Measurements from ENCODE around the gene NHLRC4. TPM values are rescaled to one million over a fixed set of nuclear protein-coding genes. Genes with fewer than 3 reads are reported as not detected.

NHLRC4 gene
- total and polyA plus RNA-seq, 2 of the 4 experiments (the other 2 are of a cell fraction) = 0.72 to 0.84 TPM

GRCh38 chr16:589658-590187, 22.9 kb downstream of the NHLRC4 start, which contains the start of gene RAB40C:
RAB40C (plus strand) TSS chr16:590066; CDS start chr16:590292, 226 bp downstream.
- peak within 1 kb of the TSS; percentile 92 for H3K27ac ChIP-seq (ENCODE audit: insufficient read depth, low read length)
- CTCF ChIA-PET = interaction anchor here (0.8 kb wide), 1 partner anchor 11 kb away, joined by 3 read pairs; no protein-coding TSS in a partner anchor
- H3K4me3 ChIP-seq (ENCODE audit: insufficient read depth, low read depth, low read length) = peak within 1 kb of the TSS; percentile 98
- peak within 1 kb of the TSS; percentile 67 for H2AK5ac ChIP-seq (ENCODE audit: low read depth, low read length)
- H3K4me1 ChIP-seq (ENCODE audit: control insufficient read depth, insufficient read depth, low read length) = peaks cover 18% of the 10 kb centered on the region
- H3K4ac ChIP-seq (ENCODE audit: low read depth, low read length) = peak within 1 kb of the TSS; percentile 99
- in situ Hi-C loops (cut with MboI; ENCODE audit: low sequenced_read_pairs) (no loop called here), dilution Hi-C loops (cut with HindIII; ENCODE audit: low sequenced_read_pairs, unreplicated experiment) (no loop called here), intact Hi-C loops (cut with micrococcal nuclease) (loop anchor here (2.0 kb wide), 2 partner anchors 47 to 193 kb away; partner anchors contain the start of genes METTL26 and NME4)
- peak within 1 kb of the TSS; percentile 99 for H3K18ac ChIP-seq (ENCODE audit: low read depth, low read length)
- H3K36me3 ChIP-seq (ENCODE audit: control insufficient read depth, insufficient read depth, low read length) = 0 out of 2 replicates have a peak, but pooled peaks cover 2% of the 10 kb centered on the region
- POLR2A ChIA-PET (ENCODE audit: unreplicated experiment) = no interaction called here
- peaks cover 17% of the 10 kb centered on the region; the same call in 1 of the 2 replicates for H3K9me1 ChIP-seq (ENCODE audit: insufficient read depth, low read length)
- H3K27me3 ChIP-seq (ENCODE audit: control insufficient read depth, insufficient read depth, low read length) = no peaks in the 10 kb centered on the region
- peak within 1 kb of the TSS; percentile 84 for H3K9ac ChIP-seq (ENCODE audit: low read depth, low read length)
- no peaks in the 10 kb centered on the region for H3K9me3 ChIP-seq (ENCODE audit: control insufficient read depth, insufficient read depth, low read length)
- H2AFZ ChIP-seq (replicated peaks; ENCODE audit: low read length, poor library complexity) = peak within 1 kb of the TSS; percentile 100
- peak within 1 kb of the TSS; percentile 94; the same call in 1 of the 2 replicates for H2BK20ac ChIP-seq (ENCODE audit: low read depth, low read length)
- peak; percentile 87 for ATAC-seq (ENCODE audit: low read depth)
- peak within 1 kb of the TSS; percentile 100 for H3K23ac ChIP-seq (ENCODE audit: low read depth, low read length)
- peak within 1 kb of the TSS; percentile 89 for H3K56ac ChIP-seq (ENCODE audit: extremely low read depth, insufficient read depth, low read length)
- peak within 1 kb of the TSS; percentile 95 for H3K4me2 ChIP-seq (ENCODE audit: low read depth, low read length)
- peak within 1 kb of the TSS; percentile 94; the same call in 2 of the 3 replicates for H2BK15ac ChIP-seq (ENCODE audit: low read depth, low read length)
- peak within 1 kb of the TSS; percentile 37 to 100; a peak in 3 of 4 replicates for H4K8ac ChIP-seq (ENCODE audit: low read depth in 2 of 2, low read length in 2 of 2)
- peak; percentile 97 for DNase-seq
- peak within 1 kb of the TSS; percentile 97 for H4K91ac ChIP-seq (ENCODE audit: insufficient read depth, low read depth, low read length)
- BruUV-seq (replicated peaks) = no TSS peak
- H4K5ac ChIP-seq (ENCODE audit: low read depth, low read length) = peak within 1 kb of the TSS; percentile 97
- peaks cover 48% of the 10 kb centered on the region for H4K20me1 ChIP-seq (ENCODE audit: insufficient read depth, low read length)
- H3K79me1 ChIP-seq (ENCODE audit: low read depth in 1 of 2, low read length in 2 of 2) = peaks cover 25 to 71% of the 10 kb centered on the region in 2 experiments; a peak in 3 of 4 replicates
- H3K14ac ChIP-seq (replicated peaks; ENCODE audit: low read depth, low read length) = peak within 1 kb of the TSS; percentile 99
- H2AK9ac ChIP-seq (replicated peaks; ENCODE audit: low read depth, low read length, poor library complexity) = peak within 1 kb of the TSS; percentile 100
- peak within 1 kb of the TSS; percentile 99 for H2BK120ac ChIP-seq (ENCODE audit: low read depth, low read length)
- peak within 1 kb of the TSS; percentile 95 for H2BK5ac ChIP-seq (ENCODE audit: low read depth, low read length, poor library complexity, severe bottlenecking)
- WGBS, 2 experiments (ENCODE audit: extremely low coverage in 2 of 2, insufficient read length in 1 of 2) = 0% methylated on average over 42 of the region's 67 CpGs; no CpG with 5 or more reads in 1 of the 2 experiments
- TF ChIP-seq FOS (IDR thresholded peaks at IDR 0.05; ENCODE audit: low read depth, low read length) = peak; percentile 72; the same call in 1 of the 2 replicates
- no peak for TF ChIP-seq RAD21 (IDR thresholded peaks at IDR 0.05; ENCODE audit: low read length)
- peak; percentile 88 for TF ChIP-seq MAZ (IDR thresholded peaks at IDR 0.05; ENCODE audit: borderline replicate concordance, low read depth, low read length)
- TF ChIP-seq CTCF (conservative IDR thresholded peaks at IDR 0.05; ENCODE audit: low read depth, low read length) = peak; percentile 29
- TF ChIP-seq CHD1 (IDR thresholded peaks at IDR 0.05; ENCODE audit: low read depth, low read length) = no peak
- no peak for TF ChIP-seq ELK1 (IDR thresholded peaks at IDR 0.05; ENCODE audit: borderline replicate concordance, low read depth, low read length)
- peak; percentile 21; the same call in 1 of the 2 replicates for TF ChIP-seq BHLHE40 (IDR thresholded peaks at IDR 0.05; ENCODE audit: low read depth, low read length)
- TF ChIP-seq POLR2A (IDR thresholded peaks at IDR 0.05; ENCODE audit: low read depth, low read length) = 0 out of 2 replicates have a peak, but pooled peaks have one; percentile 16
- TF ChIP-seq RCOR1 (IDR thresholded peaks at IDR 0.05; ENCODE audit: insufficient replicate concordance, low read length) = no peak
- TF ChIP-seq MXI1 (IDR thresholded peaks at IDR 0.05; ENCODE audit: borderline replicate concordance, low read depth, low read length) = no peak
- TF ChIP-seq RFX5 (IDR thresholded peaks at IDR 0.05; ENCODE audit: low read depth, low read length) = peak; percentile 78
- no peak for TF ChIP-seq SMC3 (IDR thresholded peaks at IDR 0.05; ENCODE audit: low read depth, low read length)
- TF ChIP-seq MAFK (IDR thresholded peaks at IDR 0.05; ENCODE audit: low read depth, low read length) = no peak
- no peak; the same call in 1 of the 2 replicates for TF ChIP-seq USF2 (IDR thresholded peaks at IDR 0.05; ENCODE audit: low read depth, low read length)
